Esophagus squamous epithelium (tissue), 4 donors: ENCODE measurements around the gene KRTAP19-2.

Source experiments
- POLR2A ChIP-seq, 4 donors: fragments of 450-650 bp; IDR thresholded peaks; one replicate each; pipeline ENCODE4 v1.6.1; 2017; ENCODE audit warnings: antibody characterized with exemption in 4 of 4, mild to moderate bottlenecking in 4 of 4, moderate library complexity in 3 of 4
- TF ChIP-seq, protein P1 (sequence below), 6 experiments: fragments of 450-650 bp in 4 of 6; fragments of 200-600 bp in 2 of 6; sonication (generic) in 2 of 6; IDR thresholded peaks; one replicate each; pipeline ENCODE4 v1.5.1; 2016 to 2019; ENCODE audit warnings: antibody characterized with exemption in 6 of 6, mild to moderate bottlenecking in 4 of 6, moderate library complexity in 4 of 6

DNA sequence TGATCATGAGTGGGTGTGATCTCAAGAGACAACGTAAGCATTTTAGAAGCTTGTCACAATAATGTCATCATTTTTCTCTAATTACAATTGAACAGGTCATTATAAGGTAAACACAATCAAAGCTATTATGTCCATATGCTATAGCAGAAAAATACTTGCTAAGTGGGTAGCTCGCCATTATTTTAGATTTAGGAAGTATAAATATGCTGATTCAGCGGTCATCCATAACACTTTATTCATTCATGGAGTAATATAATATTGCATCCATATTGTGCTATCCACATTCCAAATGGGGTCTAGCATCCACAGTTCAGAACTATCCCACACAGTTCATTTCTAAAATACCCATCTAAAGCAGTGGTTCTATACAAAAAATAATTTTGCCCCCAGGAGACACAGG, 38.7 kb downstream of the KRTAP19-2 start:
- TF ChIP-seq, protein P1, sequence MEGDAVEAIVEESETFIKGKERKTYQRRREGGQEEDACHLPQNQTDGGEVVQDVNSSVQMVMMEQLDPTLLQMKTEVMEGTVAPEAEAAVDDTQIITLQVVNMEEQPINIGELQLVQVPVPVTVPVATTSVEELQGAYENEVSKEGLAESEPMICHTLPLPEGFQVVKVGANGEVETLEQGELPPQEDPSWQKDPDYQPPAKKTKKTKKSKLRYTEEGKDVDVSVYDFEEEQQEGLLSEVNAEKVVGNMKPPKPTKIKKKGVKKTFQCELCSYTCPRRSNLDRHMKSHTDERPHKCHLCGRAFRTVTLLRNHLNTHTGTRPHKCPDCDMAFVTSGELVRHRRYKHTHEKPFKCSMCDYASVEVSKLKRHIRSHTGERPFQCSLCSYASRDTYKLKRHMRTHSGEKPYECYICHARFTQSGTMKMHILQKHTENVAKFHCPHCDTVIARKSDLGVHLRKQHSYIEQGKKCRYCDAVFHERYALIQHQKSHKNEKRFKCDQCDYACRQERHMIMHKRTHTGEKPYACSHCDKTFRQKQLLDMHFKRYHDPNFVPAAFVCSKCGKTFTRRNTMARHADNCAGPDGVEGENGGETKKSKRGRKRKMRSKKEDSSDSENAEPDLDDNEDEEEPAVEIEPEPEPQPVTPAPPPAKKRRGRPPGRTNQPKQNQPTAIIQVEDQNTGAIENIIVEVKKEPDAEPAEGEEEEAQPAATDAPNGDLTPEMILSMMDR (IDR thresholded peaks at IDR 0.05) = no peak
- no peak for TF ChIP-seq POLR2A (IDR thresholded peaks at IDR 0.05)
